ENCODE data around the gene SORCS2. TPM values are rescaled to one million over a fixed set of nuclear protein-coding genes. Genes with fewer than 3 reads are reported as not detected.

SORCS2 gene
- polyA plus RNA-seq, 1 of the 3 experiments (the other 2 are of a cell fraction): 1.6 TPM

DNA sequence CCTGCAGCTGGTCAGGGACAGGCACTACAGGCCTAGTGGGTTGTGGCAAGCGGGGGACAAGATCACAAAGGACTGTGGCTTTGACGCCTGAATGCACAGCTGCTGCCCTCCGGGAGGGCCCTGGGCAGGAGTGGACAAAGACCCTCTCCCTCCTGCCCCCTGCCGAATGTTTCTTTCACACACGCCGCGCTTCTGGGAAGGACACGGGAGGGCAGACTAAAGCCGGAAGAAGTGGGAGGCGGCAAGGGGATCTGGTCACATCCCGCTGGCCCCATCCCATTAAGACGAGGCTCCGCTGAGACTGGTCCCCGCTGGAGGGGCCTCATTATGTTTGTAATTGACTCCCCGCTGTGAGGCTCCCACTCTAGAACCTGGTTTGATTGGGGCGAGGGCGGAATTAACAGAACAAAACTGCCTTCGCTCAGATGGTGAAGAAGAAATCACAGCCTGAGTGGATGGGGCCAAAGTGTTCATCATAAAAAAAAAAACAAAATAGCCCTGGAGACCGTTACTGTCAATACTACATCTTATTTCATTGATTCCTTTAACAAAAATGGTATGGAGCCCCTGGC is 280.2 kb downstream of the SORCS2 start:
- Histone ChIP-seq H3K4me3 (ENCODE audit: low read depth in 2 of 2, low read length in 1 of 2) (no peak overlapping the region), H3K9ac (no peak overlapping the region), H3K9me2 (no peaks in the 10 kb centered on the region), H3F3A (replicated peaks; ENCODE audit: insufficient read depth) (no peaks in the 10 kb centered on the region), H3K27me3 (ENCODE audit: insufficient read depth) (no peaks in the 10 kb centered on the region), H3K4me2 (no peak overlapping the region), H3K9me3 (no peaks in the 10 kb centered on the region), H2AFZ (ENCODE audit: low read depth) (no peak overlapping the region), H3K27ac (ENCODE audit: low read depth in 2 of 2, low read length in 1 of 2) (no peak overlapping the region), H3K4me1 (ENCODE audit: control insufficient read depth in 1 of 2, insufficient read depth in 2 of 2, low read depth in 1 of 2, low read length in 1 of 2) (no peaks in the 10 kb centered on the region), H3K79me2 (ENCODE audit: insufficient read depth) (no peaks in the 10 kb centered on the region), H3K36me3 (replicated peaks in 1 of 2; ENCODE audit: control insufficient read depth in 1 of 2, insufficient read depth in 2 of 2, low read length in 1 of 2) (no peaks in the 10 kb centered on the region), H4K20me1 (ENCODE audit: insufficient read depth) (no peaks in the 10 kb centered on the region)
- CTCF ChIA-PET: interaction anchor here (1.0 kb wide), 1 partner anchor 11 kb away, joined by 3 read pairs; no protein-coding TSS in a partner anchor
- POLR2A ChIA-PET: no interaction called here
- TF ChIP-seq CHD2 (IDR thresholded peaks at IDR 0.05; ENCODE audit: low read length, partially characterized antibody) (no peak), SMC3 (IDR thresholded peaks at IDR 0.05; ENCODE audit: low read depth, low read length) (no peak), POLR2AphosphoS5 (IDR thresholded peaks at IDR 0.05; ENCODE audit: low read depth, low read length) (no peak), ELF1 (IDR thresholded peaks at IDR 0.05) (no peak), TCF12 (IDR thresholded peaks at IDR 0.05) (no peak), EZH2phosphoT487 (IDR thresholded peaks at IDR 0.05; ENCODE audit: borderline replicate concordance, low read depth) (no peak), SIN3A (IDR thresholded peaks at IDR 0.05; ENCODE audit: borderline replicate concordance, low read depth, low read length) (no peak), GATA2 (CRISPR knock-in tag; IDR thresholded peaks at IDR 0.05) (no peak), GABPA (IDR thresholded peaks at IDR 0.05; ENCODE audit: low read depth) (no peak), TEAD4 (IDR thresholded peaks at IDR 0.05; ENCODE audit: borderline replicate concordance, insufficient read depth) (no peak), YY1 (IDR thresholded peaks at IDR 0.05; ENCODE audit: low read depth) (no peak), RCOR1 (IDR thresholded peaks at IDR 0.05; ENCODE audit: low read length) (no peak), FOSL2 (IDR thresholded peaks at IDR 0.05; ENCODE audit: borderline replicate concordance, low read depth) (no peak)
- TF ChIP-seq, protein P1, sequence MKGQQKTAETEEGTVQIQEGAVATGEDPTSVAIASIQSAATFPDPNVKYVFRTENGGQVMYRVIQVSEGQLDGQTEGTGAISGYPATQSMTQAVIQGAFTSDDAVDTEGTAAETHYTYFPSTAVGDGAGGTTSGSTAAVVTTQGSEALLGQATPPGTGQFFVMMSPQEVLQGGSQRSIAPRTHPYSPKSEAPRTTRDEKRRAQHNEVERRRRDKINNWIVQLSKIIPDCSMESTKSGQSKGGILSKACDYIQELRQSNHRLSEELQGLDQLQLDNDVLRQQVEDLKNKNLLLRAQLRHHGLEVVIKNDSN (IDR thresholded peaks at IDR 0.05; ENCODE audit: borderline replicate concordance, low read depth): no peak
- DNase-seq: no peak
- 83% methylated on average over 15 of the region's 19 CpGs for WGBS (ENCODE audit: low lambda C conversion rate)

DNA sequence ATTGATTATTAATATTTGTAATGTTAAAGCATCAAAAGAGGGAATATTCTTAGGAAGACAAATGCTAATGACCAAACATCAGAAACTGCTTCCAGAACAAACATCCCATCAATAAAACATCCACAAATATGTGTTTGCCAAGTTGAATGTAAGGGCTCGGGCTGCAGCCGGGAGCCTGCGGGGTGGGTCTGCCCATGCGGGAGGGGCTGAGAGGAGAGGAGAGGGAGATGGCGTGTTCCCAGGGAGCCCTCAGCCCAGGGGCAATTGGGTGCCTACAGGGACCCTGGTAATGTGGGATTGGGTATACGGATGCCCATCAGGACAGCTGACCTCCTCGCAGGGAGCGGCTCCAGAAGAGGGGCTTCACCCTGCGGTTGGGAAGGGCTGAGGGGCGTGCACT is 280.7 kb downstream of the SORCS2 start:
- 76% methylated on average over 10 of the region's 10 CpGs for WGBS (ENCODE audit: low lambda C conversion rate)
- Histone ChIP-seq H3K79me2 (ENCODE audit: insufficient read depth) (no peaks in the 10 kb centered on the region), H3K4me3 (ENCODE audit: low read depth in 2 of 2, low read length in 1 of 2) (no peak overlapping the region), H3F3A (replicated peaks; ENCODE audit: insufficient read depth) (no peaks in the 10 kb centered on the region), H4K20me1 (ENCODE audit: insufficient read depth) (no peaks in the 10 kb centered on the region), H3K9ac (no peak overlapping the region), H3K27ac (ENCODE audit: low read depth in 2 of 2, low read length in 1 of 2) (no peak overlapping the region), H3K4me2 (no peak overlapping the region), H3K9me2 (no peaks in the 10 kb centered on the region), H3K27me3 (ENCODE audit: insufficient read depth) (no peaks in the 10 kb centered on the region), H3K9me3 (no peaks in the 10 kb centered on the region), H2AFZ (ENCODE audit: low read depth) (no peak overlapping the region), H3K36me3 (replicated peaks in 1 of 2; ENCODE audit: control insufficient read depth in 1 of 2, insufficient read depth in 2 of 2, low read length in 1 of 2) (no peaks in the 10 kb centered on the region), H3K4me1 (ENCODE audit: control insufficient read depth in 1 of 2, insufficient read depth in 2 of 2, low read depth in 1 of 2, low read length in 1 of 2) (no peaks in the 10 kb centered on the region)
- TF ChIP-seq, protein P2, sequence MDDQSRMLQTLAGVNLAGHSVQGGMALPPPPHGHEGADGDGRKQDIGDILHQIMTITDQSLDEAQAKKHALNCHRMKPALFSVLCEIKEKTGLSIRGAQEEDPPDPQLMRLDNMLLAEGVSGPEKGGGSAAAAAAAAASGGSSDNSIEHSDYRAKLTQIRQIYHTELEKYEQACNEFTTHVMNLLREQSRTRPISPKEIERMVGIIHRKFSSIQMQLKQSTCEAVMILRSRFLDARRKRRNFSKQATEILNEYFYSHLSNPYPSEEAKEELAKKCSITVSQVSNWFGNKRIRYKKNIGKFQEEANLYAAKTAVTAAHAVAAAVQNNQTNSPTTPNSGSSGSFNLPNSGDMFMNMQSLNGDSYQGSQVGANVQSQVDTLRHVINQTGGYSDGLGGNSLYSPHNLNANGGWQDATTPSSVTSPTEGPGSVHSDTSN (IDR thresholded peaks at IDR 0.05): no peak
- TF ChIP-seq, protein P3, sequence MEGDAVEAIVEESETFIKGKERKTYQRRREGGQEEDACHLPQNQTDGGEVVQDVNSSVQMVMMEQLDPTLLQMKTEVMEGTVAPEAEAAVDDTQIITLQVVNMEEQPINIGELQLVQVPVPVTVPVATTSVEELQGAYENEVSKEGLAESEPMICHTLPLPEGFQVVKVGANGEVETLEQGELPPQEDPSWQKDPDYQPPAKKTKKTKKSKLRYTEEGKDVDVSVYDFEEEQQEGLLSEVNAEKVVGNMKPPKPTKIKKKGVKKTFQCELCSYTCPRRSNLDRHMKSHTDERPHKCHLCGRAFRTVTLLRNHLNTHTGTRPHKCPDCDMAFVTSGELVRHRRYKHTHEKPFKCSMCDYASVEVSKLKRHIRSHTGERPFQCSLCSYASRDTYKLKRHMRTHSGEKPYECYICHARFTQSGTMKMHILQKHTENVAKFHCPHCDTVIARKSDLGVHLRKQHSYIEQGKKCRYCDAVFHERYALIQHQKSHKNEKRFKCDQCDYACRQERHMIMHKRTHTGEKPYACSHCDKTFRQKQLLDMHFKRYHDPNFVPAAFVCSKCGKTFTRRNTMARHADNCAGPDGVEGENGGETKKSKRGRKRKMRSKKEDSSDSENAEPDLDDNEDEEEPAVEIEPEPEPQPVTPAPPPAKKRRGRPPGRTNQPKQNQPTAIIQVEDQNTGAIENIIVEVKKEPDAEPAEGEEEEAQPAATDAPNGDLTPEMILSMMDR (IDR thresholded peaks at IDR 0.05): no peak
- TF ChIP-seq, protein P4, sequence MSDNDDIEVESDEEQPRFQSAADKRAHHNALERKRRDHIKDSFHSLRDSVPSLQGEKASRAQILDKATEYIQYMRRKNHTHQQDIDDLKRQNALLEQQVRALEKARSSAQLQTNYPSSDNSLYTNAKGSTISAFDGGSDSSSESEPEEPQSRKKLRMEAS (IDR thresholded peaks at IDR 0.05; ENCODE audit: low read depth): no peak
- TF ChIP-seq NFIC (IDR thresholded peaks at IDR 0.05; ENCODE audit: borderline replicate concordance) (no peak), NRF1 (IDR thresholded peaks at IDR 0.05; ENCODE audit: low read depth, low read length) (no peak)
- ChIA-PET CTCF (interaction anchor here (0.6 to 1.0 kb wide), 2 partner anchors 105 to 321 kb away, joined by 3 read pairs; no protein-coding TSS in a partner anchor), POLR2A (no interaction called here)
- no peak for DNase-seq

All from SK-N-SH (cell line).